ENCODE data around the gene ADH1B. TPM values are rescaled to one million over a fixed set of nuclear protein-coding genes. Genes with fewer than 3 reads are reported as not detected.
"Not testable (repeated sequence)": the region's sequence is repeated elsewhere in the genome, so short reads cannot be mapped to it uniquely, and the experiment has no call there.

Gene ADH1B
- total RNA-seq, 3 donors from 2014 or later, result 631 to 5,080 (median 1,871) TPM

- H3K9me3 ChIP-seq, result no peaks in the 10 kb centered on the region
- peak within 1 kb of the TSS; percentile 41 to 81 for H3K27ac ChIP-seq
- DNase-seq (ENCODE audit: low spot score in 2 of 2), result no peak
- H3K27me3 ChIP-seq, result no peaks in the 10 kb centered on the region
- intact Hi-C loops (cut with DNase I; ENCODE audit: low total_unique reads), result no loop called here
- TF ChIP-seq POLR2A (IDR thresholded peaks at IDR 0.05) (no peak), POLR2AphosphoS5 (IDR thresholded peaks at IDR 0.05) (no peak), CTCF (IDR thresholded peaks at IDR 0.05) (no peak)
- peak within 1 kb of the TSS; percentile 7 to 36 (median 18) for H3K4me3 ChIP-seq
- no peaks in the 10 kb centered on the region for H3K4me1 ChIP-seq
- H3K36me3 ChIP-seq, result no peaks in the 10 kb centered on the region
Measured at GRCh38 chr4:99352602-99353537, 31.7 kb upstream of the ADH1B start, which contains the start of gene ADH1C. Gene ADH1C, minus strand, starts transcription at chr4:99352746. Its CDS starts 71 bp downstream, at chr4:99352675.

- Histone ChIP-seq H3K4me1 (no peaks in the 10 kb centered on the region), H3K9me3 (no peaks in the 10 kb centered on the region), H3K27me3 (no peaks in the 10 kb centered on the region), H3K4me3 (peak overlapping the region in 1 of 3 donors; percentile 18), H3K27ac (no peak overlapping the region), H3K36me3 (no peaks in the 10 kb centered on the region)
- intact Hi-C loops (cut with DNase I; ENCODE audit: low total_unique reads), result no loop called here
- DNase-seq (ENCODE audit: low spot score in 2 of 2), result no peak
- TF ChIP-seq CTCF (IDR thresholded peaks at IDR 0.05), result no peak
- no peak for TF ChIP-seq POLR2A (IDR thresholded peaks at IDR 0.05)
- TF ChIP-seq POLR2AphosphoS5 (IDR thresholded peaks at IDR 0.05), result no peak
Measured at GRCh38 chr4:99351487-99351886, 30.3 kb upstream of the ADH1B start.

- Histone ChIP-seq H3K4me3 (no peak overlapping the region), H3K27me3 (no peaks in the 10 kb centered on the region), H3K27ac (no peak overlapping the region), H3K36me3 (no peaks in the 10 kb centered on the region), H3K9me3 (no peaks in the 10 kb centered on the region), H3K4me1 (no peaks in the 10 kb centered on the region)
- TF ChIP-seq CTCF (IDR thresholded peaks at IDR 0.05), result no peak
- DNase-seq (ENCODE audit: low spot score in 2 of 2), result no peak
- intact Hi-C loops (cut with DNase I; ENCODE audit: low total_unique reads), result no loop called here
Measured at GRCh38 chr4:99349338-99349737, 28.1 kb upstream of the ADH1B start.

- H3K4me3 ChIP-seq; H3K36me3 ChIP-seq; DNase-seq (ENCODE audit: low spot score in 2 of 2); H3K4me1 ChIP-seq; H3K9me3 ChIP-seq; H3K27ac ChIP-seq; intact Hi-C loops (cut with DNase I; ENCODE audit: low total_unique reads); H3K27me3 ChIP-seq: not testable (repeated sequence)
Measured at GRCh38 chr4:99342624-99343023, 21.4 kb upstream of the ADH1B start.

- H3K4me3 ChIP-seq, result no peak overlapping the region
- H3K4me1 ChIP-seq, result no peaks in the 10 kb centered on the region
- no peaks in the 10 kb centered on the region for H3K36me3 ChIP-seq
- DNase-seq (ENCODE audit: low spot score in 2 of 2), result no peak
- intact Hi-C loops (cut with DNase I; ENCODE audit: low total_unique reads), result no loop called here
- no peaks in the 10 kb centered on the region for H3K27me3 ChIP-seq
- TF ChIP-seq CTCF (IDR thresholded peaks at IDR 0.05) (no peak), POLR2A (IDR thresholded peaks at IDR 0.05) (no peak), POLR2AphosphoS5 (IDR thresholded peaks at IDR 0.05) (no peak)
- no peaks in the 10 kb centered on the region for H3K9me3 ChIP-seq
- no peak overlapping the region for H3K27ac ChIP-seq
Measured at GRCh38 chr4:99341426-99341825, 20.2 kb upstream of the ADH1B start.
